Measurements from ENCODE around the gene ITGB7.

ITGB7 gene

DNA sequence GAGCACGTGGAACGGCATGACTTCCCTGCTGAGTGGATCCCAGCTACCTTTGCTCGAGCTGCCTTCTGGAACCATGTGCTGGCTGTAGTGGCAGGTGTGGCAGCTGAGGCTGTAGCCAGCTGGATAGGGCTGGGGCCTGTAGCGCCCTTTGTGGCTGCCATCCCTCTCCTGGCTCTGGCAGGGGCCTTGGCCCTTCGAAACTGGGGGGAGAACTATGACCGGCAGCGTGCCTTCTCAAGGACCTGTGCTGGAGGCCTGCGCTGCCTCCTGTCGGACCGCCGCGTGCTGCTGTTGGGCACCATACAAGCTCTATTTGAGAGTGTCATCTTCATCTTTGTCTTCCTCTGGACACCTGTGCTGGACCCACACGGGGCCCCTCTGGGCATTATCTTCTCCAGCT lies 46.2 kb upstream of the ITGB7 start:
- H3K27me3 ChIP-seq (replicated peaks; ENCODE audit: insufficient read depth, low read length): no peaks in the 10 kb centered on the region
- no peaks in the 10 kb centered on the region for H3K9me3 ChIP-seq (replicated peaks; ENCODE audit: insufficient read depth, low read length)
- no peak overlapping the region for H2AFZ ChIP-seq (ENCODE audit: low read length)
- no peak overlapping the region for H3K27ac ChIP-seq (ENCODE audit: low read length)
- H4K20me1 ChIP-seq (ENCODE audit: insufficient read depth, low read length): no peaks in the 10 kb centered on the region
- H3K36me3 ChIP-seq (replicated peaks; ENCODE audit: insufficient read depth, low read length): no peaks in the 10 kb centered on the region
- peaks cover 12% of the 10 kb centered on the region for H3K4me1 ChIP-seq (ENCODE audit: low read length)
- no peak for TF ChIP-seq CTCF (IDR thresholded peaks at IDR 0.05; ENCODE audit: low read length)
- no peak for TF ChIP-seq EZH2 (optimal IDR thresholded peaks at IDR 0.05; ENCODE audit: low read depth, low read length)
- no peak for TF ChIP-seq EZH2phosphoT487 (IDR thresholded peaks at IDR 0.05; ENCODE audit: low read length)
- no peaks in the 10 kb centered on the region; the same call in 1 of the 2 replicates for H3F3A ChIP-seq (ENCODE audit: insufficient read depth, low read length)
- no peaks in the 10 kb centered on the region for H3K9me2 ChIP-seq (replicated peaks; ENCODE audit: insufficient read depth, low read length)
- peak overlapping the region; percentile 70; the same call in 1 of the 2 replicates for H3K9ac ChIP-seq (ENCODE audit: low read length)
- H3K4me2 ChIP-seq (ENCODE audit: low read depth, low read length): peak overlapping the region; percentile 84; the same call in 1 of the 2 replicates
- DNase-seq: no peak
- H3K4me3 ChIP-seq (ENCODE audit: low read length): peak overlapping the region; percentile 89
- H3K79me2 ChIP-seq (ENCODE audit: low read length): peaks cover 22% of the 10 kb centered on the region

- TF ChIP-seq EZH2 (optimal IDR thresholded peaks at IDR 0.05; ENCODE audit: low read depth, low read length): no peak
- no peak for TF ChIP-seq CTCF (IDR thresholded peaks at IDR 0.05; ENCODE audit: low read length)
- no peak for TF ChIP-seq EZH2phosphoT487 (IDR thresholded peaks at IDR 0.05; ENCODE audit: low read length)
- Histone ChIP-seq H3K36me3 (replicated peaks; ENCODE audit: insufficient read depth, low read length) (no peaks in the 10 kb centered on the region), H3K27me3 (replicated peaks; ENCODE audit: insufficient read depth, low read length) (no peaks in the 10 kb centered on the region), H3K4me3 (ENCODE audit: low read length) (peak overlapping the region; percentile 89), H3K9ac (ENCODE audit: low read length) (peak overlapping the region; percentile 70), H3F3A (ENCODE audit: insufficient read depth, low read length) (no peaks in the 10 kb centered on the region; the same call in 1 of the 2 replicates), H3K9me3 (replicated peaks; ENCODE audit: insufficient read depth, low read length) (no peaks in the 10 kb centered on the region), H3K4me2 (ENCODE audit: low read depth, low read length) (peak overlapping the region; percentile 84), H2AFZ (ENCODE audit: low read length) (peak overlapping the region; percentile 90), H4K20me1 (ENCODE audit: insufficient read depth, low read length) (no peaks in the 10 kb centered on the region), H3K27ac (ENCODE audit: low read length) (peak overlapping the region; percentile 36; the same call in 1 of the 2 replicates), H3K79me2 (ENCODE audit: low read length) (peaks cover 22% of the 10 kb centered on the region), H3K4me1 (ENCODE audit: low read length) (peaks cover 12% of the 10 kb centered on the region), H3K9me2 (replicated peaks; ENCODE audit: insufficient read depth, low read length) (no peaks in the 10 kb centered on the region)
- no peak for DNase-seq
These were observed 45.4 kb upstream of the ITGB7 start for GRCh38 chr12:53252349-53252916.

- H3K9me2 ChIP-seq (replicated peaks; ENCODE audit: insufficient read depth, low read length): no peaks in the 10 kb centered on the region
- no peaks in the 10 kb centered on the region for H3K9me3 ChIP-seq (replicated peaks; ENCODE audit: insufficient read depth, low read length)
- no peak for TF ChIP-seq EZH2 (optimal IDR thresholded peaks at IDR 0.05; ENCODE audit: low read depth, low read length)
- peak; percentile 61 for TF ChIP-seq CTCF (IDR thresholded peaks at IDR 0.05; ENCODE audit: low read length)
- H4K20me1 ChIP-seq (ENCODE audit: insufficient read depth, low read length): no peaks in the 10 kb centered on the region
- peak overlapping the region; percentile 70 for H3K9ac ChIP-seq (ENCODE audit: low read length)
- H3K4me3 ChIP-seq (ENCODE audit: low read length): peak overlapping the region; percentile 89
- peak overlapping the region; percentile 98 for H2AFZ ChIP-seq (ENCODE audit: low read length)
- DNase-seq: peak; percentile 84
- H3K4me1 ChIP-seq (ENCODE audit: low read length): peaks cover 12% of the 10 kb centered on the region
- H3K36me3 ChIP-seq (replicated peaks; ENCODE audit: insufficient read depth, low read length): no peaks in the 10 kb centered on the region
- peak overlapping the region; percentile 36; the same call in 1 of the 2 replicates for H3K27ac ChIP-seq (ENCODE audit: low read length)
- peaks cover 22% of the 10 kb centered on the region for H3K79me2 ChIP-seq (ENCODE audit: low read length)
- no peaks in the 10 kb centered on the region; the same call in 1 of the 2 replicates for H3F3A ChIP-seq (ENCODE audit: insufficient read depth, low read length)
- H3K27me3 ChIP-seq (replicated peaks; ENCODE audit: insufficient read depth, low read length): no peaks in the 10 kb centered on the region
- H3K4me2 ChIP-seq (ENCODE audit: low read depth, low read length): peak overlapping the region; percentile 99
These were observed 44.7 kb upstream of the ITGB7 start for GRCh38 chr12:53251477-53252348.

Data from MM.1S (cell line).